Subcutaneous adipose tissue (tissue), 4 donors: ENCODE measurements around the gene SLIT1. TPM values are rescaled to one million over a fixed set of nuclear protein-coding genes. Genes with fewer than 3 reads are reported as not detected.

Experiments used
- CTCF ChIP-seq: fragments of 450-650 bp; IDR thresholded peaks from one replicate; pipeline ENCODE4 v1.5.1; 2016; ENCODE audit warnings: low read depth, mild to moderate bottlenecking, control low read depth, antibody characterized with exemption, moderate library complexity
- total RNA-seq, 4 donors: library from RNA; depleted of rRNA; stranded (reverse); fragments of >200 nt; gene quantifications; one replicate each; pipeline ENCODE4 v1.1.0, GENCODE V29; 2016

The SLIT1 gene
- total RNA-seq, 4 donors from 2014 or later = 0.19 to 0.44 (median 0.33) TPM; not detected in 1

GRCh38 chr10:97226398-97226797 is 40.6 kb upstream of the SLIT1 start:
- TF ChIP-seq CTCF = no peak

- no peak for TF ChIP-seq CTCF
Measured at GRCh38 chr10:97224483-97225435, 39.0 kb upstream of the SLIT1 start.

- TF ChIP-seq CTCF = no peak
Measured at GRCh38 chr10:97222326-97222961, 36.7 kb upstream of the SLIT1 start.

GRCh38 chr10:97220355-97220754 is 34.6 kb upstream of the SLIT1 start:
- no peak for TF ChIP-seq CTCF

GRCh38 chr10:97217299-97217698 is 31.5 kb upstream of the SLIT1 start:
- no peak for TF ChIP-seq CTCF

- no peak for TF ChIP-seq CTCF
Measured at GRCh38 chr10:97215619-97216260, 30.0 kb upstream of the SLIT1 start.

GRCh38 chr10:97213431-97213830 is 27.7 kb upstream of the SLIT1 start:
- TF ChIP-seq CTCF = no peak
